Glomerular visceral epithelial cell (primary cell): ENCODE data around the gene KCNQ1.

Experiments
- DNase-seq: peaks from one replicate; pipeline ENCODE4 v3.0.0-alpha.2; 2016; ENCODE audit errors: extremely low spot score

Gene KCNQ1

GRCh38 chr11:2881981-2882375 lies 437.2 kb downstream of the KCNQ1 start:
- no peak for DNase-seq

- DNase-seq, result no peak
Observed at GRCh38 chr11:2882396-2883110, 437.7 kb downstream of the KCNQ1 start.

GRCh38 chr11:2883640-2883978 lies 438.8 kb downstream of the KCNQ1 start:
- no peak for DNase-seq

GRCh38 chr11:2883979-2884815 lies 439.4 kb downstream of the KCNQ1 start:
- DNase-seq, result peak; percentile 46

- peak; percentile 64 for DNase-seq
Observed at GRCh38 chr11:2885017-2885677, 440.3 kb downstream of the KCNQ1 start.

GRCh38 chr11:2885678-2886081 lies 440.9 kb downstream of the KCNQ1 start, which contains the start of gene CDKN1C:
Gene CDKN1C (minus strand): TSS chr11:2885775. CDS start chr11:2885456, 319 bp downstream.
- peak; percentile 87 for DNase-seq

GRCh38 chr11:2886191-2886894 lies 441.5 kb downstream of the KCNQ1 start:
- no peak for DNase-seq

- DNase-seq, result no peak
Observed at GRCh38 chr11:2886936-2887335, 442.1 kb downstream of the KCNQ1 start.

GRCh38 chr11:2887515-2888195 lies 442.8 kb downstream of the KCNQ1 start:
- DNase-seq, result no peak

- peak; percentile 83 for DNase-seq
Observed at GRCh38 chr11:2888266-2888968, 443.6 kb downstream of the KCNQ1 start.

- no peak for DNase-seq
Observed at GRCh38 chr11:2889362-2890273, 444.8 kb downstream of the KCNQ1 start.

GRCh38 chr11:2890466-2891294 lies 445.9 kb downstream of the KCNQ1 start:
- DNase-seq, result peak; percentile 60

- peak; percentile 57 for DNase-seq
Observed at GRCh38 chr11:2891326-2892214, 446.8 kb downstream of the KCNQ1 start.

- DNase-seq, result peak; percentile 70
Observed at GRCh38 chr11:2892215-2892966, 447.6 kb downstream of the KCNQ1 start.

GRCh38 chr11:2892967-2893528 lies 448.2 kb downstream of the KCNQ1 start:
- no peak for DNase-seq

GRCh38 chr11:2893935-2894334 lies 449.1 kb downstream of the KCNQ1 start:
- no peak for DNase-seq

- DNase-seq, result no peak
Observed at GRCh38 chr11:2896047-2896446, 451.2 kb downstream of the KCNQ1 start.
